Vagina (tissue), 2 donors: ENCODE results near the gene SLC16A14. TPM values are rescaled to one million over a fixed set of nuclear protein-coding genes. Genes with fewer than 3 reads are reported as not detected.
A peak's percentile ranks its signal among the peaks of the same experiment; 100 is the strongest.

Source experiments
- DNase-seq, 2 donors: peaks; one replicate each; pipeline ENCODE4 v3.0.0-alpha.2; 2017; ENCODE audit errors: extremely low spot score in 2 of 2
- H3K27ac ChIP-seq: fragments of 200-600 bp; sonication (generic); one replicate; pipeline ENCODE4 v1.5.1; 2019
- H3K27me3 ChIP-seq: fragments of 200-600 bp; sonication (generic); one replicate; pipeline ENCODE4 v1.5.1; 2019
- H3K36me3 ChIP-seq, 2 donors: fragments of 200-600 bp; sonication (generic); one replicate each; pipeline ENCODE4 v1.5.1; 2017 to 2019
- H3K4me1 ChIP-seq: fragments of 200-600 bp; sonication (generic); one replicate; pipeline ENCODE4 v1.5.1; 2019
- H3K4me3 ChIP-seq, 2 donors: fragments of 200-600 bp; sonication (generic); 1 replicate in 1 of 2; 2 replicates in 1 of 2; pipeline ENCODE4 v1.5.1; 2016 to 2019
- H3K9me3 ChIP-seq: fragments of 200-600 bp; sonication (generic); one replicate; pipeline ENCODE4 v1.5.1; 2019
- POLR2A ChIP-seq, 2 donors: fragments of 450-650 bp; IDR thresholded peaks; one replicate each; pipeline ENCODE4 v1.6.1; 2017; ENCODE audit warnings: antibody characterized with exemption in 2 of 2, mild to moderate bottlenecking in 2 of 2, moderate library complexity in 2 of 2
- POLR2AphosphoS5 ChIP-seq, 2 donors: sonication (generic); formaldehyde crosslinking; IDR thresholded peaks; one replicate each; pipeline ENCODE4 v1.9.0; 2017; ENCODE audit warnings: antibody characterized with exemption in 2 of 2, mild to moderate bottlenecking in 2 of 2, low read depth in 1 of 2; ENCODE audit not compliant: insufficient read depth in 1 of 2
- intact Hi-C: fragments of 100-400 bp; cut with DNase I; formaldehyde crosslinking; loops from one replicate; pipeline ENCODE4 v1.15.1; 2023
- total RNA-seq: library from RNA; depleted of rRNA; stranded (reverse); fragments of >200 nt; gene quantifications from one replicate; pipeline ENCODE4 v1.2.3, GENCODE V29; 2016
- TF ChIP-seq, protein P1 (sequence below), 3 experiments: fragments of 450-650 bp in 2 of 3; fragments of 200-600 bp in 1 of 3; sonication (generic) in 1 of 3; IDR thresholded peaks; one replicate each; pipeline ENCODE4 v1.5.1; 2017 to 2019; ENCODE audit warnings: antibody characterized with exemption in 3 of 3, mild to moderate bottlenecking in 2 of 3, moderate library complexity in 2 of 3

Gene SLC16A14
- total RNA-seq, 1 donor from 2014 or later, result 9.8 TPM

DNA sequence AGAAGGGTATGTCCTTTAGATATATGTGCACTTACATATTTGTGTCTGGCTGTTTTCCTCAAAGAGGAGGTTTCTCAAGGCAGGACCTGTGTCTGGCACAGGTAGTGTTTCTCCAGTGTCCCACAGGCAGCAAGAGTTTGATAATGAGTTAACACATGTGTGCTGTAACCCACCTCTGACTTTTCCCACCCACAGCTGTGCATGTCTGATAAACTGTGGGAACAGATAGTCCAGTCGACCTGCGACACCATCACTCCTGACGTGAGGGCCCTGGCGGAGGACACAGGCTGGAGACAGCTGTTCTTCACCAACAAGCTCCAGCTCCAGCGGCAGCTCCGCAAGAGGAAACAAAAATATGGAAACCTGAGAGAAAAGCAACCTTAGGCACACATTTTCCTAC is 58.2 kb downstream of the SLC16A14 start:
- no peaks in the 10 kb centered on the region for H3K9me3 ChIP-seq
- TF ChIP-seq, protein P1, sequence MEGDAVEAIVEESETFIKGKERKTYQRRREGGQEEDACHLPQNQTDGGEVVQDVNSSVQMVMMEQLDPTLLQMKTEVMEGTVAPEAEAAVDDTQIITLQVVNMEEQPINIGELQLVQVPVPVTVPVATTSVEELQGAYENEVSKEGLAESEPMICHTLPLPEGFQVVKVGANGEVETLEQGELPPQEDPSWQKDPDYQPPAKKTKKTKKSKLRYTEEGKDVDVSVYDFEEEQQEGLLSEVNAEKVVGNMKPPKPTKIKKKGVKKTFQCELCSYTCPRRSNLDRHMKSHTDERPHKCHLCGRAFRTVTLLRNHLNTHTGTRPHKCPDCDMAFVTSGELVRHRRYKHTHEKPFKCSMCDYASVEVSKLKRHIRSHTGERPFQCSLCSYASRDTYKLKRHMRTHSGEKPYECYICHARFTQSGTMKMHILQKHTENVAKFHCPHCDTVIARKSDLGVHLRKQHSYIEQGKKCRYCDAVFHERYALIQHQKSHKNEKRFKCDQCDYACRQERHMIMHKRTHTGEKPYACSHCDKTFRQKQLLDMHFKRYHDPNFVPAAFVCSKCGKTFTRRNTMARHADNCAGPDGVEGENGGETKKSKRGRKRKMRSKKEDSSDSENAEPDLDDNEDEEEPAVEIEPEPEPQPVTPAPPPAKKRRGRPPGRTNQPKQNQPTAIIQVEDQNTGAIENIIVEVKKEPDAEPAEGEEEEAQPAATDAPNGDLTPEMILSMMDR (IDR thresholded peaks at IDR 0.05), result no peak
- TF ChIP-seq POLR2AphosphoS5 (IDR thresholded peaks at IDR 0.05; ENCODE audit: insufficient read depth in 1 of 2, low read depth in 1 of 2), result no peak
- no peak for DNase-seq
- peaks cover 9% of the 10 kb centered on the region for H3K4me1 ChIP-seq
- H3K4me3 ChIP-seq, result no peak overlapping the region
- no peaks in the 10 kb centered on the region for H3K27me3 ChIP-seq
- no peaks in the 10 kb centered on the region for H3K36me3 ChIP-seq
- intact Hi-C loops, result loop anchor here (10.0 kb wide), 1 partner anchor 604 kb away; no protein-coding TSS in a partner anchor
- no peak overlapping the region for H3K27ac ChIP-seq

DNA sequence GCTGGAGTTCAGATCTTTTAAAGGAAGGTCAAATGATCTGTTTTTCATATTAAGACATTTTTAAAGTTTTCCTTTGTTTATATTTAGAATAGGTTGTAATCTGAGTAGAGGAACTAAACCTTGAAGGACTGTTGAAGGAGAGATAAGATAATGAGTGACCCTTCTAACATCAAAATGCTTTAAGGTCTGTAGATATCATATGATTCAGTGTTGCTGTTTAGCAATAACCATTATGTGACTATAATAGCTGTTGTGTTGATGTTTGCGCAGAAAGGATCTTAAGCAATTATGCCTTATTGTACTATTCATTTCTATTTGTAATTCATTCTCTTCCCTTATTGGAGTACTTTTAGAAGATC is 60.0 kb downstream of the SLC16A14 start:
- TF ChIP-seq, protein P1 (IDR thresholded peaks at IDR 0.05), result no peak
- no peak for TF ChIP-seq POLR2AphosphoS5 (IDR thresholded peaks at IDR 0.05; ENCODE audit: insufficient read depth in 1 of 2, low read depth in 1 of 2)
- TF ChIP-seq POLR2A (IDR thresholded peaks at IDR 0.05), result no peak
- Histone ChIP-seq H3K9me3 (no peaks in the 10 kb centered on the region), H3K27me3 (no peaks in the 10 kb centered on the region), H3K27ac (no peak overlapping the region), H3K4me3 (no peak overlapping the region), H3K4me1 (peaks cover 9% of the 10 kb centered on the region), H3K36me3 (no peaks in the 10 kb centered on the region)
- intact Hi-C loops, result loop anchor here (2.0 kb wide), 1 partner anchor 152 kb away; no protein-coding TSS in a partner anchor
- DNase-seq, result no peak

DNA sequence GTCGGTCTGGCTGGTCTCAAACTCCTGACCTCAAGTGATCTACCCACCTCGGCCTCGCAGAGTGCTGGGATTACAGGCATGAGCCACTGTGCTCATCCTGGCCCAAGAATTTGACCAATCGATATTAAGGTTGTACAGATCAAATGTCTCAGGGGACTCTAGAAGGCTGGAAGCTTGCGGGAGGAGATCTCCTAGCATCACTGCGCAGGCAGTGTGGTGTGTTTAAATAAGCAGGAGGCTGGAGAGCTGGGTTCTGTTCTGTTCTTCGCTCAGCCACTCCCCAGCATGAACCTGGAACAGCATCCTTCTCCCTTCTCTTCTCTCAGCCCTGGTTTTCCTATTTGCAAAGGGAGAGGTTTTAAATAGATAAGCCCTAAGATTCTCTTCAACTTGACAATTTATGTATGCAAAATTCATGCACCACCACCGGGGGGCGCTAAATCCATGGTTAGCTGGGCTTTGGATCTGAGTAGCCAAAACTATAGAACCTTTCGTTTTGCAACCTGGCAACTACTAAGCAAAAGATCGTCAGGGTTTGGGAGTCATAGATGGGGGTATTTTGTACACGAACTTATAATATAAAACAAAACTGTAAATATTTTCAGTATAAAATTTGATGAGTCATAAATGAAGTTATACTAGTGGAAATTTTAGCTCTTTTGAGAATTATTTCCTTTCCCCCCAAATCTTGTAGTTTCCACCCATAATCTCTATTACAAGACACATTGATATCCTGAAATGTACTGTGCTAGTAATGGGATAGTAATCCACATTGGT is 60.6 kb downstream of the SLC16A14 start:
- intact Hi-C loops, result loop anchor here (2.0 kb wide), 1 partner anchor 153 kb away; no protein-coding TSS in a partner anchor

DNA sequence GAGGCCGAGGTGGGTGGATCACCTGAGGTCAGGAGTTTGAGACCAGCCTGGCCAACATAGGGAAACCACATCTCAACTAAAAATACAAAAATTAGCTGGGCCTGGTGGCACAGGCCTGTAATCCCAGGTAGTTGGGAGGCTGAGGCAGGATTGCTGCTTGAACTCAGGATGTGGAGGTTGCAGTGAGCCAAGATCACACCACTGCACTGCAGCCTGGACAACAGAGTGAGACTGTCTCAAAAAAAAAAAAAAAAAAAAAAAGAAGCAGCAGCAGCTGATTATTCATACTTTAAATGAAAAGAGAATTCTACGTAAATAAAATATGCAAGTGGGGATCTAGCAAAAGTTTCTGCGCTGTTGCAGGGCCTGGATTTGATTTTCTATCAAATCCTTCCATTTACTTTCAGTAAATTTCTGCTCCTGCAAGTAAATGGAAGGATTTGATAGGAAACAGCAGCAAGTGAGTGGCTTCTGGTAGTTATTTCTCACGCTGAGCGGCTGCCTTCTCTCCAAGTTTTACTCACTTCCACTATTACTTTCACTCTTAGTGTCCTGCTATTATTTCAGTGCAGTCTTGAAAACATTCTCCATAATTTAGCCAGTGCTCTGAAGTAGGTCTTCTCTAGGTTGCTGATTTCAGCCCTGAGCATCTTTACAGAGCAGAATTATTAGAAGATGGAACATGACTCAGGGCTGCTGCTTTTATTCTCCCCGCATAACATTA is 68.4 kb downstream of the SLC16A14 start:
- Histone ChIP-seq H3K4me3 (no peak overlapping the region), H3K36me3 (no peaks in the 10 kb centered on the region), H3K27me3 (no peaks in the 10 kb centered on the region), H3K9me3 (no peaks in the 10 kb centered on the region), H3K4me1 (no peaks in the 10 kb centered on the region), H3K27ac (no peak overlapping the region)
- DNase-seq, result no peak
- intact Hi-C loops, result no loop called here
- TF ChIP-seq, protein P1 (IDR thresholded peaks at IDR 0.05), result no peak
- TF ChIP-seq POLR2A (IDR thresholded peaks at IDR 0.05) (no peak), POLR2AphosphoS5 (IDR thresholded peaks at IDR 0.05; ENCODE audit: insufficient read depth in 1 of 2, low read depth in 1 of 2) (no peak)

More for the DNA sequence above, 60.6 kb downstream of the SLC16A14 start:
- Histone ChIP-seq H3K4me3 (no peak overlapping the region), H3K9me3 (no peaks in the 10 kb centered on the region), H3K27me3 (no peaks in the 10 kb centered on the region), H3K27ac (no peak overlapping the region), H3K4me1 (peaks cover 9% of the 10 kb centered on the region), H3K36me3 (no peaks in the 10 kb centered on the region)
- DNase-seq, result no peak
- no peak for TF ChIP-seq POLR2A (IDR thresholded peaks at IDR 0.05)
- peak in 1 of 2 donors; percentile 44 for TF ChIP-seq POLR2AphosphoS5 (IDR thresholded peaks at IDR 0.05; ENCODE audit: insufficient read depth in 1 of 2, low read depth in 1 of 2)
- TF ChIP-seq, protein P1 (IDR thresholded peaks at IDR 0.05), result peak; percentile 60 to 82 (median 61)
